Measurements from ENCODE around the gene TNRC6B.
A peak's percentile ranks its signal among the peaks of the same experiment; 100 is the strongest.
"Not testable (repeated sequence)": the region's sequence is repeated elsewhere in the genome, so short reads cannot be mapped to it uniquely, and the experiment has no call there.

Gene TNRC6B

GRCh38 chr22:40190501-40190900, 12.8 kb downstream of the TNRC6B start:
- Mint-ChIP-seq H3K27ac (ENCODE audit: low read depth) (no peak overlapping the region), H3K9me3 (no peaks in the 10 kb centered on the region), H3K36me3 (ENCODE audit: insufficient read depth) (peaks cover 10% of the 10 kb centered on the region), H3K4me1 (peaks cover 60% of the 10 kb centered on the region), H3K27me3 (no peaks in the 10 kb centered on the region), H3K4me3 (no peak overlapping the region)
- ATAC-seq (replicated peaks; ENCODE audit: extremely low read depth, poor library complexity, severe bottlenecking) (no peak), DNase-seq (ENCODE audit: low spot score in 2 of 2) (no peak)

GRCh38 chr22:40193429-40194421, 16.0 kb downstream of the TNRC6B start:
- Mint-ChIP-seq H3K36me3 (ENCODE audit: insufficient read depth) (peaks cover 13% of the 10 kb centered on the region), H3K27me3 (no peaks in the 10 kb centered on the region), H3K27ac (ENCODE audit: low read depth) (peak overlapping the region; percentile 63), H3K4me3 (no peak overlapping the region), H3K4me1 (peaks cover 73% of the 10 kb centered on the region), H3K9me3 (no peaks in the 10 kb centered on the region)
- ATAC-seq (replicated peaks; ENCODE audit: extremely low read depth, poor library complexity, severe bottlenecking) (no peak), DNase-seq (ENCODE audit: low spot score in 2 of 2) (no peak)

- Mint-ChIP-seq H3K4me1 (peaks cover 78% of the 10 kb centered on the region), H3K9me3 (no peaks in the 10 kb centered on the region), H3K27ac (ENCODE audit: low read depth) (no peak overlapping the region), H3K4me3 (no peak overlapping the region), H3K36me3 (ENCODE audit: insufficient read depth) (peaks cover 13% of the 10 kb centered on the region), H3K27me3 (no peaks in the 10 kb centered on the region)
- DNase-seq (ENCODE audit: low spot score in 2 of 2) = no peak
- no peak for ATAC-seq (replicated peaks; ENCODE audit: extremely low read depth, poor library complexity, severe bottlenecking)
Observed at GRCh38 chr22:40194656-40195055, 16.9 kb downstream of the TNRC6B start.

- no peaks in the 10 kb centered on the region for H3K27me3 Mint-ChIP-seq
- no peaks in the 10 kb centered on the region for H3K9me3 Mint-ChIP-seq
- DNase-seq (ENCODE audit: low spot score in 2 of 2) (no peak), ATAC-seq (replicated peaks; ENCODE audit: extremely low read depth, poor library complexity, severe bottlenecking) (no peak)
- peaks cover 70% of the 10 kb centered on the region for H3K4me1 Mint-ChIP-seq
- H3K27ac Mint-ChIP-seq (ENCODE audit: low read depth) = no peak overlapping the region
- H3K4me3 Mint-ChIP-seq = no peak overlapping the region
- H3K36me3 Mint-ChIP-seq (ENCODE audit: insufficient read depth) = peaks cover 9% of the 10 kb centered on the region
Observed at GRCh38 chr22:40196628-40197360, 19.1 kb downstream of the TNRC6B start.

GRCh38 chr22:40197421-40197820, 19.7 kb downstream of the TNRC6B start:
- H3K4me1 Mint-ChIP-seq = peaks cover 68% of the 10 kb centered on the region
- not testable (repeated sequence) for H3K27ac Mint-ChIP-seq (ENCODE audit: low read depth); H3K27me3 Mint-ChIP-seq; DNase-seq (ENCODE audit: low spot score in 2 of 2); H3K4me3 Mint-ChIP-seq; ATAC-seq (replicated peaks; ENCODE audit: extremely low read depth, poor library complexity, severe bottlenecking); H3K36me3 Mint-ChIP-seq (ENCODE audit: insufficient read depth); H3K9me3 Mint-ChIP-seq

- H3K4me1 Mint-ChIP-seq = peaks cover 68% of the 10 kb centered on the region
- no peak overlapping the region for H3K4me3 Mint-ChIP-seq
Observed at GRCh38 chr22:40198733-40199132, 21.0 kb downstream of the TNRC6B start.

GRCh38 chr22:40199223-40199622, 21.5 kb downstream of the TNRC6B start:
- Mint-ChIP-seq H3K4me3 (no peak overlapping the region), H3K27me3 (no peaks in the 10 kb centered on the region), H3K4me1 (peaks cover 68% of the 10 kb centered on the region), H3K27ac (ENCODE audit: low read depth) (peak overlapping the region; percentile 35), H3K36me3 (ENCODE audit: insufficient read depth) (peaks cover 4% of the 10 kb centered on the region), H3K9me3 (no peaks in the 10 kb centered on the region)
- no peak for ATAC-seq (replicated peaks; ENCODE audit: extremely low read depth, poor library complexity, severe bottlenecking)
- DNase-seq (ENCODE audit: low spot score in 2 of 2) = no peak

More at GRCh38 chr22:40198733-40199132, 21.0 kb downstream of the TNRC6B start:
- H3K27me3 Mint-ChIP-seq = no peaks in the 10 kb centered on the region
- peaks cover 4% of the 10 kb centered on the region for H3K36me3 Mint-ChIP-seq (ENCODE audit: insufficient read depth)
- H3K27ac Mint-ChIP-seq (ENCODE audit: low read depth) = peak overlapping the region; percentile 35
- ATAC-seq (replicated peaks; ENCODE audit: extremely low read depth, poor library complexity, severe bottlenecking) = no peak
- DNase-seq (ENCODE audit: low spot score in 2 of 2) = no peak
- H3K9me3 Mint-ChIP-seq = no peaks in the 10 kb centered on the region

GRCh38 chr22:40199852-40200251, 22.1 kb downstream of the TNRC6B start:
- DNase-seq (ENCODE audit: low spot score in 2 of 2) (no peak), ATAC-seq (replicated peaks; ENCODE audit: extremely low read depth, poor library complexity, severe bottlenecking) (no peak)
- no peaks in the 10 kb centered on the region for H3K9me3 Mint-ChIP-seq
- peaks cover 62% of the 10 kb centered on the region for H3K4me1 Mint-ChIP-seq
- H3K27ac Mint-ChIP-seq (ENCODE audit: low read depth) = peak overlapping the region; percentile 35
- H3K4me3 Mint-ChIP-seq = no peak overlapping the region
- no peaks in the 10 kb centered on the region for H3K27me3 Mint-ChIP-seq
- H3K36me3 Mint-ChIP-seq (ENCODE audit: insufficient read depth) = peaks cover 4% of the 10 kb centered on the region

GRCh38 chr22:40200795-40201530, 23.2 kb downstream of the TNRC6B start:
- DNase-seq (ENCODE audit: low spot score in 2 of 2) (peak in 1 of 2 donors; percentile 35), ATAC-seq (replicated peaks; ENCODE audit: extremely low read depth, poor library complexity, severe bottlenecking) (peak; percentile 84)
- Mint-ChIP-seq H3K36me3 (ENCODE audit: insufficient read depth) (peaks cover 4% of the 10 kb centered on the region), H3K4me3 (no peak overlapping the region), H3K4me1 (peaks cover 61% of the 10 kb centered on the region), H3K9me3 (no peaks in the 10 kb centered on the region), H3K27me3 (no peaks in the 10 kb centered on the region), H3K27ac (ENCODE audit: low read depth) (no peak overlapping the region)

- Mint-ChIP-seq H3K4me1 (peaks cover 56% of the 10 kb centered on the region), H3K36me3 (ENCODE audit: insufficient read depth) (peaks cover 3% of the 10 kb centered on the region), H3K4me3 (peak overlapping the region; percentile 46), H3K27ac (ENCODE audit: low read depth) (no peak overlapping the region), H3K27me3 (no peaks in the 10 kb centered on the region), H3K9me3 (no peaks in the 10 kb centered on the region)
- no peak for DNase-seq (ENCODE audit: low spot score in 2 of 2)
- no peak for ATAC-seq (replicated peaks; ENCODE audit: extremely low read depth, poor library complexity, severe bottlenecking)
Observed at GRCh38 chr22:40202225-40202944, 24.7 kb downstream of the TNRC6B start.

- peak overlapping the region; percentile 46 for H3K4me3 Mint-ChIP-seq
- peaks cover 58% of the 10 kb centered on the region for H3K4me1 Mint-ChIP-seq
- DNase-seq (ENCODE audit: low spot score in 2 of 2) = peak in 1 of 2 donors; percentile 17
- ATAC-seq (replicated peaks; ENCODE audit: extremely low read depth, poor library complexity, severe bottlenecking) = peak; percentile 86
- H3K36me3 Mint-ChIP-seq (ENCODE audit: insufficient read depth) = peaks cover 3% of the 10 kb centered on the region
- no peaks in the 10 kb centered on the region for H3K27me3 Mint-ChIP-seq
- no peaks in the 10 kb centered on the region for H3K9me3 Mint-ChIP-seq
- peak overlapping the region; percentile 82 for H3K27ac Mint-ChIP-seq (ENCODE audit: low read depth)
Observed at GRCh38 chr22:40203572-40203971, 25.8 kb downstream of the TNRC6B start.
